Measurements from ENCODE around the gene RETREG1.
"Not testable (repeated sequence)": the region's sequence is repeated elsewhere in the genome, so short reads cannot be mapped to it uniquely, and the experiment has no call there.

RETREG1 gene

GRCh38 chr5:16483361-16483760 lies 133.4 kb downstream of the RETREG1 start:
- no peak for DNase-seq

GRCh38 chr5:16482891-16483290 lies 133.9 kb downstream of the RETREG1 start:
- no peak for DNase-seq

GRCh38 chr5:16480821-16481538 lies 135.8 kb downstream of the RETREG1 start:
- peak; percentile 43 for DNase-seq

DNA sequence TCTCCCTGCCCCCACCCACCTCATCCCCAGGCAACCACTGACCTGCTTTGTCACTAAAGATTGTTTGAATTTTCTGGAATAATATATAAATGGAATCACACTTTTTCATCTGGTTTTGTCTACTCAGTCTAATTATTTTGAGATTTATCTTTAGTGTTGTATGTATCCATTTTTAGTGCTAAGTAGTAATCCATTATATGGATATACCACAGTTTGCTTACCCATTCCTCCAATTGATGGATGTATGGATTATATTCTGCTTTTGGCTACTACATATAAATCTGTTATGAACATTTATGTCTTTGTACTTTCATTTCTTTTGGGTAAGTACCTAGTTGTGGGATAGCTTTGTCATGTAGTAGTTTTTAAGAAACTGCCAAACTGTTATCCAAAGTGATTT lies 136.7 kb downstream of the RETREG1 start:
- no peak for DNase-seq

DNA sequence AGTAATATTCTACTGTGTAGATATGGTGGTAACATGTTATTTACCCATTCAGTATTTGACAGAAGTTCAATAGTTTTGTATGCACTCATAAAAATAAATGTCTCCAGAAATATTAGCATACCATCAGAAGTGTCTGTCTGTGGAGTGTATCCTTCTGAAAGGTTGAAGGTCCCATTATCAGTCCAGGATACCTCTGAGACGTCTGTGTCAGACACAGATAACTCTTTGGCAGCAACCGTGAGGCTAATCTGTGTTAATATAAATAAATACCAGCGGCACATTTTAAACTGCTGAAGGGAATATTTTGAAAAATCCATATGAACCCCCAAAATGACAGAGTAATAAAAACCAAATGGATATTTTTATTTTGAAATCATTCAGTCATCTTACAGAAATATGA lies 139.3 kb downstream of the RETREG1 start:
- DNase-seq = no peak

- DNase-seq = not testable (repeated sequence)
These were observed 140.4 kb downstream of the RETREG1 start for GRCh38 chr5:16476417-16476816.

DNA sequence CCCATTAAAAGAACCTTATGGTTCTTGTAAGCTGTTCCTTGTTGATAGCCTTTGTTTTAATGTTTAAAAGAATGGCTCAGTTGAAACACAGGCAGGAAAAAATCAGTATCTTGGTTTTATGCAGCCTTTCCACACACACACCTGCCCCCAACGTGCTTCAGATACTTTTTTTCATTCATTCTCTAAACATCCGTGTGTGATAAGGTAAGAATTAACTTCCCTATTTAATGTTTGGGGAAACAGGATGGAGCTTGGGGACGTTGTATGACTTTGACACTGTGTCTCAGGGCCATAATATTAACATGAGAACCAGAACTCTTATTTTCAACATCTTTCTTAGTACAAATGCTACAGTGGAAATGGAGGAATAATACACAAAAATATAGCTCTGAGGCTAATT lies 145.4 kb downstream of the RETREG1 start:
- DNase-seq = no peak

- peak; percentile 73 for DNase-seq
These were observed 149.2 kb downstream of the RETREG1 start for GRCh38 chr5:16467363-16468219.

- DNase-seq = peak; percentile 88
These were observed 151.0 kb downstream of the RETREG1 start, which contains the start of gene ZNF622 for GRCh38 chr5:16465544-16466432. TSS of gene ZNF622 (minus strand) at chr5:16465800. CDS start at chr5:16465665, 135 bp downstream.

DNA sequence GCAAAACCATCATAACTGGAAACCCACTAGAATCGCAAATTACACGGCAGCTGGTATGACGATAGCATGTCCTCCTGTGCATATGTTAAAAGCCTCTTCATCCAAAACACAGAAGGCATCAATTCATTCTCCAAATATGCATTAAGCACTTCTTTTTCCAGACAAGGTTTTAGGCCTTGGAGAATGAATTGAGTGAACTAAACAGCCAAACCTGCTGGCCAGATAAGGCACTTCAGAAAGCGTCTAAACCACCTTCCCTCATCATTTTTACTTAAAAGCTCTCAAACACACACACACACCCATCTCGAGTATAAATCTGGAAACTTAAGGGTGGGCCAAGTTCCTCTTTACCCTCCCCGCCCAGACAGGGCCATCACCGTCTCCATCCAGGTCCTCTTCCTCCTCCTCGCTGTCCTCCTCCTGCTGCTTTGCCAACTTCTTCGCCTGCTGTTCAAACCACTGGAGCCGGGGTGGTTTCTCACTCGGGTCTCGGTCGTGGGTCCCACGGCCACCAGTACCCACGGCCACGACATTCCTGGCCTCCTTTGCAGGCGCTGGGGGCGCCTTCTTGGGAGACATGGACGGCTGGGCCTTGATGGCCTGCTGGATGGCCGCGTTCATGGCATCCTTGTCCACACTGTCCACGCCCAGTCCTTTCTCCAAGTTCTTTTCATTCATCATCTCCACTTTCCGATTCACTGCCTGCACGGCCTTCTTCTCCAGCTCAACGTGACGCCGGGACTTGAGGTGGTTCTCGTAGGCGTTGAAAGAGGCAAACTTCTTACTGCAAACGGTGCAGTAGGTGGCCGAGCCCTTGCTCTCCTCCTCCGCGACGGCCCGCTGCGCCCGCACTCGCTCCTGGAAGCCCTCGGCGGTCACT lies 151.9 kb downstream of the RETREG1 start:
- no peak for DNase-seq

GRCh38 chr5:16464231-16464630 lies 152.6 kb downstream of the RETREG1 start:
- DNase-seq = no peak

GRCh38 chr5:16461782-16462181 lies 155.0 kb downstream of the RETREG1 start:
- DNase-seq = peak; percentile 80

GRCh38 chr5:16461026-16461425 lies 155.8 kb downstream of the RETREG1 start:
- DNase-seq = peak; percentile 20

- DNase-seq = no peak
These were observed 157.3 kb downstream of the RETREG1 start for GRCh38 chr5:16459451-16459850.

DNA sequence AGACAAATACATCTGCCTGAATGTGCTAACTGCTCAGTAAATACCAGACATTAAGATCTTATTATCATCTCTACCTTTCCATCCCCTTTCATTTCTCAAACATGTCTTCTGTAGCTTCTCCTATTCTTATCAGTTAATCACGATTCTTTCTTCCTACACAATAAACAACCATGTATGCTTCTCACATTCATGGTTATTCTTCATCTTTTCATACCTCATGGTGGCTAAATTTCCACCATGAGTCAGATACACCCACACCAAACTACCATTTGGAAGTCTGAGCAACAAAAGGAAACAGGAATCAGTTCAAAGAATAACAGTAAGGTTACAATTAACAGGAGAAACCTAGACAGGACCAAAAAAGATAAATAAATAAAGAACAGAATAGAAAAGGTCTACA lies 158.9 kb downstream of the RETREG1 start:
- no peak for DNase-seq

GRCh38 chr5:16457451-16457850 lies 159.3 kb downstream of the RETREG1 start:
- DNase-seq = no peak

DNA sequence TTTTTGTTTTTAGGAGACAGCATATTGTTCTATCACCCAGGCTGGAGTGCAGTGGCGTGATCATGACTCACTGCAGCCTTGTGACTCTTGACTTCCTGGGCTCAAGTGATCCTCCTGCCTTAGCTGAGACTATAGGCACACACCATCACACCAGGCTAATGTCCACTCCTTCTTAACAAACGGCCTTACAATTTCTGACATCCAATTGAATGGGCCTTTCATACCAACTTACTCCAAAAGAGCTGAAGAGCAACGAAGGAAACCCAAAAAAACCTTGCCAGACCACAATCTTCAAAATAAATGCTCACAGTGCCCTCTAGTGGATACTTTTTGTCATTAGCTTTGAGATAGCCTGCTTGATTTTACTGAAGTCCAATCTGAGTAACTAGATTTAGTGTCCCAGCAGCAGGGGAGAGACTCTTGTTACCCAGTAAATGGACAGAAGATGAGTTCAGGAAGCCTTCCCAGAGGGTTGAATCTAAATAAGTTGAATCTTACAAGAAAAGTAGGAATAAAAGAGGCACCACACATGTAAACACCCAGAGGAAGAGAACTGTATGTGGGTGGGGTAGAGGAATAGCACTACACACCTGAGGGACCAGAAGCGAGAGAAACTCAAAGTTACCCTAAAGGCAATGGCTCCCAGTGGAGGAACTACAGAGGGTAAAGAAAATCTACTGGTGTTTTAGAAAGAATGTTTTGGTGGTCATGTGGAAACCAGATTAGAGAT lies 160.5 kb downstream of the RETREG1 start:
- DNase-seq = peak; percentile 66

- no peak for DNase-seq
These were observed 161.1 kb downstream of the RETREG1 start for GRCh38 chr5:16455668-16456067.

DNA sequence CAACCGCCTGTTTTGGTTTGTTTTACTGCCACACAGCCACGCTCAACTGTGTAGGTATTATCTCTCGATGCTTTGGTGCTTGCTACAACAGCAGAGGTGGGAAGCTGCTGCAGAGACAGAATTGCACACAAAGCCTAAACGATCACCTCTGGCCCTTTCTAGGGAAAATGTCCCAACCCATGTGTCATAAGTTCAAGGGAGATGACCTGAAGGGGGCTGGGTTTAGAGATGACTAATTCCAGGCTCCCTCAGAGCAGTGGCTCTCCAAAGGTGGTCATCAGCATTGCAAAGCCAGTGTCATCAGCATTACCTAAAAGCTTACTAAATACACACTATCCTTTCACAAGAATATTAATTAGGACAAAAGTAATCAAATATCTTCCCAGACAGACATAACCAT lies 162.1 kb downstream of the RETREG1 start:
- no peak for DNase-seq

DNA sequence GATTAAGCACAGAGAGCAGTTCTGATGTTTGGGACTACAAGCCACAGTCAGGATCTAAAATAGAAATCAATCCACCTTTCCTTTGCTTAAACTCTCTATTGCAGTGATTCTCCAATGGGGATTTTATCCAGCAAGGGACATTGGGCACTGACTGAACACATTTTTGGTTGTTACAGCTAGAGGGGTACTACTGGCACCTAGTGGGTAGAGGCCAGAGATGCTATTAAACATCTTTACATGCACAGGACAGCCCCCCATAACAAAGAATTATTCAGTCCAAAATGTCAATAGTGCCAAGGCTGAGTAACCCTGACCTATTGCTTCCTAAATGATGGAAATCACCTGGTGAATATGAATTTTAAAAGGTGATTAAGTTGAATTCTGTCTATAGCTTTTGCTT lies 163.2 kb downstream of the RETREG1 start:
- no peak for DNase-seq

DNA sequence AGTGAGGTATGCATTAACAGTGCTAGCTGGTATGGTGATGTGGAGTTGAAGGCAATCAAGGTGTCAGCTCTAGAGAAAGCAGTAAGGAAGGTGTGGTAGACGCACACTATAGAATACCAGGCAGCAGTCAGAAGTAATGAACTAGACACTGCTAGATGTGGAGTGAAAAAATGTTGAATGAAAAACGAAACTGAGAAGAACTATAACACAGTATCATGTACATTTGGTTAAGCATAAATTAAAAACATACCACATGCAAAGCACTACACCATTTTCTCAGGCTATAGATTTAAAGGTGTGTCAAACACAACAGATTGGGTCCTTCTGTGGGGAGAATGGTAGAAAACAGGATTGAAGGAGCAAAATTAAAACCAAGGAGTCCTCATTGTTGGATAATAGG lies 166.6 kb downstream of the RETREG1 start:
- no peak for DNase-seq
